GM12892 (cell line): ENCODE results near the gene HYDIN.
"Not testable (repeated sequence)": the region's sequence is repeated elsewhere in the genome, so short reads cannot be mapped to it uniquely, and the experiment has no call there.

ENCODE experiments used
- POLR2A ChIP-seq: IDR thresholded peaks from 2 replicates; pipeline ENCODE4 v1.6.1; 2011; ENCODE audit warnings: low read depth, low read length, control low read depth
- POLR2AphosphoS5 ChIP-seq: IDR thresholded peaks from 2 replicates; pipeline ENCODE4 v1.6.1; 2011; ENCODE audit warnings: low read depth, low read length, control low read depth
- TAF1 ChIP-seq: IDR thresholded peaks from 2 replicates; pipeline ENCODE4 v1.6.1; 2011; ENCODE audit warnings: low read depth, mild to moderate bottlenecking, control low read depth, low read length, borderline replicate concordance

DNA sequence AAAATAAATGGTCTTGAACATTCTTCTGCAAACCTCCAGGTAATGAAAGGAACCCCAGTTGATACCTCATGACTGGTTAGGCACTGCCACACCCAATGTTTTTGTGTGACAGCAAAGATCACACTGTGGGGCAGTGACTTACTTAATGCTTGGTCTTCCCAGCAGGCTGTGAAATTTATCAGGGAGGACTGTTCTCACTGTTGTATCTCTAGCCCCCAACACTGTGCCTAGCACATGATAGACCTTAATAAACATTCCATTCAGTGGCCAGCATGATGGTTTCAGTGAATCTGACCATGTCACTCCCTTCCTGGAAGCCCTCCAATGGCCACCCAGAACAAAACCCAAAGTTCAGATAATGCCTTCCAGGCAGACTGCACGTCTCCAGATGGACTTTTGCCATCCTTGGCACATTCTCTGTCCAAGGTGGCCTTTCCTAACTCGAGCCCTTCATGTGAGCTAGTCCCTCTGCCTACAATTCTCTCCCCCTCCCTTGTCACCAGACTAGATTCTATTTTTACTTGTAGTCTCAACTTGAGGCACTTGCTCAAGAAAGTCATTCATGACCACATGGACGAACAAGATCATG, 206.6 kb downstream of the HYDIN start:
- not testable (repeated sequence) for TF ChIP-seq POLR2AphosphoS5, POLR2A, TAF1
